GM15510 (cell line): ENCODE measurements around the gene HSPA12B.

Experiments used
- POLR2A ChIP-seq: IDR thresholded peaks from 3 replicates; pipeline ENCODE4 v1.6.1; 2011; ENCODE audit warnings: borderline replicate concordance; ENCODE audit not compliant: insufficient read length; ENCODE audit errors: extremely low read depth

The HSPA12B gene

GRCh38 chr20:3777716-3778629 is 45.5 kb downstream of the HSPA12B start:
- TF ChIP-seq POLR2A = no peak

GRCh38 chr20:3778976-3779375 is 46.5 kb downstream of the HSPA12B start:
- no peak for TF ChIP-seq POLR2A

- TF ChIP-seq POLR2A = no peak
Measured at GRCh38 chr20:3781153-3781910, 48.8 kb downstream of the HSPA12B start, which contains the start of gene SPEF1. SPEF1 (minus strand) TSS chr20:3781448; CDS start chr20:3781287, 161 bp downstream.

GRCh38 chr20:3782597-3782996 is 50.1 kb downstream of the HSPA12B start:
- no peak for TF ChIP-seq POLR2A

GRCh38 chr20:3783068-3783489 is 50.6 kb downstream of the HSPA12B start:
- TF ChIP-seq POLR2A = no peak

- TF ChIP-seq POLR2A = no peak
Measured at GRCh38 chr20:3783511-3784195, 51.2 kb downstream of the HSPA12B start.

- TF ChIP-seq POLR2A = no peak
Measured at GRCh38 chr20:3784216-3784853, 51.9 kb downstream of the HSPA12B start.

GRCh38 chr20:3784863-3785239 is 52.4 kb downstream of the HSPA12B start:
- TF ChIP-seq POLR2A = no peak

- no peak for TF ChIP-seq POLR2A
Measured at GRCh38 chr20:3785240-3786125, 53.0 kb downstream of the HSPA12B start.

- TF ChIP-seq POLR2A = no peak
Measured at GRCh38 chr20:3786126-3786484, 53.6 kb downstream of the HSPA12B start.

- TF ChIP-seq POLR2A = peak; percentile 68
Measured at GRCh38 chr20:3786665-3787323, 54.3 kb downstream of the HSPA12B start, which contains the start of gene CENPB. CENPB (minus strand) TSS chr20:3786740; CDS start chr20:3786483, 257 bp downstream.

GRCh38 chr20:3787324-3788014 is 55.0 kb downstream of the HSPA12B start:
- no peak for TF ChIP-seq POLR2A

GRCh38 chr20:3788685-3789155 is 56.2 kb downstream of the HSPA12B start:
- no peak for TF ChIP-seq POLR2A
